ENCODE results near the gene PPIL1.

The PPIL1 gene

DNA sequence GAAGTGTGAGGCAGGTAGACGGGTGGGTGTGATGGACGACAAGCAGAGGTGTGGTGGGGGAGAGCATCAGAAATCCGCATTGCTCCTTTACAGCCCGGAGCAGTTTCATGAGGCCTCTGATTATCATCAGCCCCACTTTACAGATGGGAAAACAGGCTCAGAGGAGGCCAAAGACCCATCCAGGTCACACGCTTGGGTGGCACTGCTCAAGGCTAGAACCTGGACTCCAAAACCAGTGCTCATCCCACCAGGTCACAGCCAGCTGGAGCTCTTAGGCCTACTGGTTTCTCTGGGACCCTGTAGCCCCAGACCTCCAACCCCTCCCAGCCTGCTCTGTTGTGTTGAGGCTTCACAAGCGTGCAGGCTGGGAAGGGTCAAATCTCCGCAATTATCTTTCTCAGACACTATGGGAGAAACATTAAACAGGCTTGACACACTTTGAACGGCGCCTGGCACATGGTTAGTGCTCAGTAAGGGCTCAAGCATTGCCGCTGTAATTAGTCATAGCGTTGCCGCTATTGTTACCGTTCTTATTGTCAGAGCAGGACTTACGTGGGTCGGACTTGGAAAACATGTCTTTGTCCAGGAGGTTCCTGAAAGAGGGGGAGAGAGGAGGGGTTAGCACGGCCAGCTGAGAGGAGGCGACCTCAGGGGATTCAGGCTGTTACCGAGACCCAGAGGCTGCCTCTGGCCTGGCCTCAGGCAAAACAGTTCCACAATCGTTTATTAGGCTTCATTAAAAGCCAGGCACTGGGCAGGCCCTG lies 51.9 kb downstream of the PPIL1 start:
- TF ChIP-seq, protein P1, sequence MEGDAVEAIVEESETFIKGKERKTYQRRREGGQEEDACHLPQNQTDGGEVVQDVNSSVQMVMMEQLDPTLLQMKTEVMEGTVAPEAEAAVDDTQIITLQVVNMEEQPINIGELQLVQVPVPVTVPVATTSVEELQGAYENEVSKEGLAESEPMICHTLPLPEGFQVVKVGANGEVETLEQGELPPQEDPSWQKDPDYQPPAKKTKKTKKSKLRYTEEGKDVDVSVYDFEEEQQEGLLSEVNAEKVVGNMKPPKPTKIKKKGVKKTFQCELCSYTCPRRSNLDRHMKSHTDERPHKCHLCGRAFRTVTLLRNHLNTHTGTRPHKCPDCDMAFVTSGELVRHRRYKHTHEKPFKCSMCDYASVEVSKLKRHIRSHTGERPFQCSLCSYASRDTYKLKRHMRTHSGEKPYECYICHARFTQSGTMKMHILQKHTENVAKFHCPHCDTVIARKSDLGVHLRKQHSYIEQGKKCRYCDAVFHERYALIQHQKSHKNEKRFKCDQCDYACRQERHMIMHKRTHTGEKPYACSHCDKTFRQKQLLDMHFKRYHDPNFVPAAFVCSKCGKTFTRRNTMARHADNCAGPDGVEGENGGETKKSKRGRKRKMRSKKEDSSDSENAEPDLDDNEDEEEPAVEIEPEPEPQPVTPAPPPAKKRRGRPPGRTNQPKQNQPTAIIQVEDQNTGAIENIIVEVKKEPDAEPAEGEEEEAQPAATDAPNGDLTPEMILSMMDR (conservative IDR thresholded peaks at IDR 0.05): no peak
- no peak overlapping the region for H3K27ac ChIP-seq

DNA sequence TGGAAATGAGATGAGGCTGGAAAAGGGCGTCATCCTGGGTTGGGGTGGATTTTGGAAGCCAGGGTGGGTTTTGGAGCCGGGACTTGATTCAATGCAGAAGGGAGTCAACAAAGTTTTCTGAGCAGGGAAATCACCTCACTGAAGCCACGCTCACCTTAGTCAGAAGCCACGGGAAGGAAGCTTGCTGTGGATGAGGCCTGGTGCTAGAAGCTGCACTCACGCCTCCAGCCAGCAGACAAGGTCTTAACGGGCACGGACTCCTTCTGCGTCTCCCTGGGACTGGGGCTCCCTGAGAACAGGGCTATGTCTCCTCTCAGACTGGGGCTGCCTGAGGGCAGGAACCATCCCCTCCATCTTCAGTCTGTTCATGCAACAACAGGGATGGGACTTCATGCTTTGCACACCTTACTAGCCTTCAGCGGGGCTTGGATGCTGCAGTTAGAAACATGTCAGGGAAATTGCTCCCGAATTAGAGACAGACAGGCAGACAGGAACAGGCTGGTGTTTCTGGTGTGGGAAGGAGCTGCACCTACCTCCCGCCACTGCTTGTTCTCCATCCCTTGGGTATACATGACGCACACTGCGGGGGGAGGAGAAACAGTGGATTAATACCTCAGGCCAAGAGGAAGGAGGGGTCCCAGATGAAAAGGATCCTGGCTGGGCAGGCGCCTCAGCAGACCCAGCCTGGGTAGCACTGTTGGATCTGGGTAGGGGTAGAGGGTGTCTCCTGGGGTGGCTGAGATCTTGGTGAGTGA lies 52.8 kb downstream of the PPIL1 start:
- TF ChIP-seq, protein P1 (conservative IDR thresholded peaks at IDR 0.05): no peak
- H3K27ac ChIP-seq: no peak overlapping the region

DNA sequence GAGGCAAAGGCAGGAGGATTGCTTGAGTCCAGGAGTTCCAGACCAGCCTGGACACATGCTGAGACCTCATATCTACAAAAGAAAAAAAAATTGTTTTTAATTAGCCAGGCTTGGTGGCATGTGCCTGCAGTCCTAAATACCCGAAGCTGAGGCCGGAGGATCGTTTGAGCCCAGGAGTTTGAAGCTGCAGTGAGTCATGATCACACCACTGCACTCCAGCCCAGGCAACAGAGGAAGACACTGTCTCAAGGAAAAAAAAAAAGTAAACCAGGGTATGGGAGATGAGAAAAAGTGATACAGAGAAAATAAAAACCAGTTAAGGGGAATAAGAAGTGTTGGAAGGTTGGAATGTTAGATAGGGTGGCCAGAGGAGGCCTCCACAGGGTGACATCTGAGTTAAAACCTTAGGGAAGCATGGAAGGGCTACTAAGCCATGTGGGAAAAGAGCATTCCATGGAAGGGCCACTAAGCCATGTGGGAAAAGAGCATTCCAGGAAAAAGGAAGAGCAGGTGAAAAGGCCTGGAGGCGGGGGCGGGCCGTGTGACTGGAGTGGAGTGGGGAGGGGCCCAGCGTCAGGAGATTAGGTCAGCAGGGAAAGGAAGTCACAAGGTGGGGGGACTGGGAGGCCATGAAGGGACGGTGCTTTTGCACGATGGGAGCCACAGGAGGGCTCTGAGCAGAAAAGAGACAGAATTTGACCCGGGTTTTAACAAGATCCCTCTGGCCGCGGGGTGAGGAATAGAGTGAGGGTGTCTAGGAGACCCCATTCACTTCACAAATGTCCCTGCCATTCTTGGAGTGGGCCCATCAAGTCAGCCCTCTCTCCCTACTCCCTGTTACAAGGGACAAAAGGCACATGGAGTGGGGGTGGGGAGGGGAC lies 53.7 kb downstream of the PPIL1 start:
- H3K27ac ChIP-seq: no peak overlapping the region
- TF ChIP-seq, protein P1 (conservative IDR thresholded peaks at IDR 0.05): no peak

DNA sequence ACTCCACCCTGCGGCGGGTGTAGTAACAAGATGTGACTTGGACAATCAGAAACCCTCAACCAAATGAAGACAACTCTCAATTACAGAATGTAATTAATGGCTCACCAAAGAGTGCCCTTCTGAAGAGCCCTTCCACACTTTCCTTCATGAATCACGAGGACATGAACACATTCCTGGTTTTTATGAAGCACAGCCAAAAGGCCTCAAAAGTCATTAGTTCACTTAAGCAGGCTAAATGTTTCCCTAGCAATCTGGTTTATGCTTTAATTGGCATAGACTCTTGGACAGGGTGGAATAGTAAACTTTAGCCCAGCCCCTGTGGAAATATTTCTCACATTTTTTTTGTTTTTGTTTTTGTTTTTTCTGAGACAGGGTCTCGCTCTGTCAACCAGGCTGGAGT lies 55.8 kb downstream of the PPIL1 start:
- TF ChIP-seq, protein P1 (conservative IDR thresholded peaks at IDR 0.05): no peak
- H3K27ac ChIP-seq: no peak overlapping the region

DNA sequence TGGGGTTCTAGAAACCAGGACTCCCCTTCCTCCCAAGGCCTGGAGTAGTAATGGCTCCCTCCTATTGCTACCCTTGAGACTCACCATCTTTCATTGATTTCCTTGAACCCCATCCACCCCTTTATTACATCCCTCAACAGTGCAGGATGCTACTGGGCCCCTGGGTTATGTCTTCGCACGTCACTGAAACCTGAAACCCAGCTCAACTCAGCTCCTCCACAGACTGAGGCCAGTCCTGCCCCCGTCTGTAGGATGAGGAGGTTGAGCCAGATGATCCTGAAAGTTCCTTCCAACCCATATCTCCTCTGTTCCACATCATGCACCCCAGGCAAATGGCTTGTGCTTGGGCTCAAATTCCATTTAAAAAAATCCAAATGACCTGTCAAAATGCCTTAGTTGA lies 56.8 kb downstream of the PPIL1 start:
- H3K27ac ChIP-seq: no peak overlapping the region
- TF ChIP-seq, protein P1 (conservative IDR thresholded peaks at IDR 0.05): no peak

DNA sequence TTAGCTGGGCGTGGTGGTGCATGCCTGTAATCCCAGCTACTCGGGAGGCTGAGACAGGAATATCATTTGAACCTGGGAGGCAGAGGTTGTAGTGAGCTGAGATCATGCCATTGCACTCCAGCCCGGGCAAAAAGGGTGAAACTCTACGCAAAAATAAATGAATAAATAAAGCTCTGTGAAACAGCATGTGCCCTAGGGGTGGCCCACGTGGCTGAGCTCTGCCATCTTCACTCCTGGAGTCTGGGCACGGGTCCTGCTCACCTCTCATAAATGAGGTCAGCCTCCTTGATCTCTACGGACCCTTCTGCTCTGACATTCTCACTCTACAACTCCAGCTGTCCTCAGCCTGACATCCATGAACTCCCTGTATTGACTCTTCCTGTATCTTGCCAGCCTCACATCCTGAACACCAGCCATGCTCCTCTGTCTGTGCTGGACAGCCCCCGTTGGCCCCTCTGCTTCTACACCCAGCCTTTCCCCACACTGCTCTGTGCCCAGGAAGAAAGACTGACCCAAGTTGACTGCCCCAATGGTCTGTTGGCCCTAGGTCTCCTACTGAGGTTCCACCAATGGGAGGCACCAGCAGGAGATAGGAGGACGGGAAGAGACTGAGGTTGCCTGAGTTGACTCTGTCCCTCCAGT lies 57.3 kb downstream of the PPIL1 start:
- no peak overlapping the region for H3K27ac ChIP-seq
- TF ChIP-seq, protein P1 (conservative IDR thresholded peaks at IDR 0.05): no peak

All from VCaP (cell line).